ENCODE results near the gene WDR17.

- TF ChIP-seq, protein P1, sequence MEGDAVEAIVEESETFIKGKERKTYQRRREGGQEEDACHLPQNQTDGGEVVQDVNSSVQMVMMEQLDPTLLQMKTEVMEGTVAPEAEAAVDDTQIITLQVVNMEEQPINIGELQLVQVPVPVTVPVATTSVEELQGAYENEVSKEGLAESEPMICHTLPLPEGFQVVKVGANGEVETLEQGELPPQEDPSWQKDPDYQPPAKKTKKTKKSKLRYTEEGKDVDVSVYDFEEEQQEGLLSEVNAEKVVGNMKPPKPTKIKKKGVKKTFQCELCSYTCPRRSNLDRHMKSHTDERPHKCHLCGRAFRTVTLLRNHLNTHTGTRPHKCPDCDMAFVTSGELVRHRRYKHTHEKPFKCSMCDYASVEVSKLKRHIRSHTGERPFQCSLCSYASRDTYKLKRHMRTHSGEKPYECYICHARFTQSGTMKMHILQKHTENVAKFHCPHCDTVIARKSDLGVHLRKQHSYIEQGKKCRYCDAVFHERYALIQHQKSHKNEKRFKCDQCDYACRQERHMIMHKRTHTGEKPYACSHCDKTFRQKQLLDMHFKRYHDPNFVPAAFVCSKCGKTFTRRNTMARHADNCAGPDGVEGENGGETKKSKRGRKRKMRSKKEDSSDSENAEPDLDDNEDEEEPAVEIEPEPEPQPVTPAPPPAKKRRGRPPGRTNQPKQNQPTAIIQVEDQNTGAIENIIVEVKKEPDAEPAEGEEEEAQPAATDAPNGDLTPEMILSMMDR (IDR thresholded peaks at IDR 0.05), result no peak
- no peak for TF ChIP-seq EZH2 (IDR thresholded peaks at IDR 0.05; ENCODE audit: borderline replicate concordance, insufficient read depth, low read depth, low read length, poor library complexity, severe bottlenecking)
Measured at GRCh38 chr4:176195184-176195978, 129.7 kb downstream of the WDR17 start, which contains the start of gene SPATA4.

Measured in B cell (primary cell).